ENCODE results near the gene TEPSIN.

Gene TEPSIN, protein sequence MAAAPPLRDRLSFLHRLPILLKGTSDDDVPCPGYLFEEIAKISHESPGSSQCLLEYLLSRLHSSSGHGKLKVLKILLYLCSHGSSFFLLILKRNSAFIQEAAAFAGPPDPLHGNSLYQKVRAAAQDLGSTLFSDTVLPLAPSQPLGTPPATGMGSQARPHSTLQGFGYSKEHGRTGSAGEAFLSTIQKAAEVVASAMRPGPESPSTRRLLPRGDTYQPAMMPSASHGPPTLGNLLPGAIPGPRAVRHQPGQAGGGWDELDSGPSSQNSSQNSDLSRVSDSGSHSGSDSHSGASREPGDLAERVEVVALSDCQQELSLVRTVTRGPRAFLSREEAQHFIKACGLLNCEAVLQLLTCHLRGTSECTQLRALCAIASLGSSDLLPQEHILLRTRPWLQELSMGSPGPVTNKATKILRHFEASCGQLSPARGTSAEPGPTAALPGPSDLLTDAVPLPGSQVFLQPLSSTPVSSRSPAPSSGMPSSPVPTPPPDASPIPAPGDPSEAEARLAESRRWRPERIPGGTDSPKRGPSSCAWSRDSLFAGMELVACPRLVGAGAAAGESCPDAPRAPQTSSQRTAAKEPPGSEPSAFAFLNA

GRCh38 chr17:81238815-81239713 lies at the start of gene TEPSIN, which contains the start of gene NDUFAF8:
TSS of gene TEPSIN (minus strand) at chr17:81239055. CDS start at chr17:81239033, 22 bp downstream.
TSS of gene NDUFAF8 (plus strand) at chr17:81239318. CDS start at chr17:81239364, 46 bp downstream.
- DNase-seq = peak; percentile 97 to 98

- DNase-seq = no peak
These were observed 49.0 kb upstream of the TEPSIN start for GRCh38 chr17:81287741-81288430.

- DNase-seq = no peak
These were observed 48.3 kb upstream of the TEPSIN start for GRCh38 chr17:81287152-81287551.

GRCh38 chr17:81286491-81287145 lies 47.8 kb upstream of the TEPSIN start:
- DNase-seq = no peak

DNA sequence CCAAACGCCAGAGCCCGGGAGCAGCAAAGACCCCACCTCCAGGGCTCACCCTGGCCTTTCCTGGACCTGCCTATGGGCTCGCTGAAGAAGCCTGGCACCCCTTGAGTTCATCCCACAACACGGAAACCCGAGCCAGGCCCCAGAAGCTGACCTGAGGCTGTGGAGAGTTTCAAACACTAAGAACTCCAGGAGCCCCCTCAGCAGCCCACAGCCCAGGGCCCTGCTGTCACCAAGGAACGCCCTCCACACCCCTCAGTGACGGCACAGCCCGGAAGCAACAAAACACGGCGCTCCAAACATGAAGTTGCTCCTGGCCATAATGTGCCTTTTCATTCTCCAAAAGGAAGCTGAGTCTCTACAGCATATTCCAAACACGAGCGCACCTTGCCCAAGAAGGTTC lies 47.0 kb upstream of the TEPSIN start:
- DNase-seq = no peak

DNA sequence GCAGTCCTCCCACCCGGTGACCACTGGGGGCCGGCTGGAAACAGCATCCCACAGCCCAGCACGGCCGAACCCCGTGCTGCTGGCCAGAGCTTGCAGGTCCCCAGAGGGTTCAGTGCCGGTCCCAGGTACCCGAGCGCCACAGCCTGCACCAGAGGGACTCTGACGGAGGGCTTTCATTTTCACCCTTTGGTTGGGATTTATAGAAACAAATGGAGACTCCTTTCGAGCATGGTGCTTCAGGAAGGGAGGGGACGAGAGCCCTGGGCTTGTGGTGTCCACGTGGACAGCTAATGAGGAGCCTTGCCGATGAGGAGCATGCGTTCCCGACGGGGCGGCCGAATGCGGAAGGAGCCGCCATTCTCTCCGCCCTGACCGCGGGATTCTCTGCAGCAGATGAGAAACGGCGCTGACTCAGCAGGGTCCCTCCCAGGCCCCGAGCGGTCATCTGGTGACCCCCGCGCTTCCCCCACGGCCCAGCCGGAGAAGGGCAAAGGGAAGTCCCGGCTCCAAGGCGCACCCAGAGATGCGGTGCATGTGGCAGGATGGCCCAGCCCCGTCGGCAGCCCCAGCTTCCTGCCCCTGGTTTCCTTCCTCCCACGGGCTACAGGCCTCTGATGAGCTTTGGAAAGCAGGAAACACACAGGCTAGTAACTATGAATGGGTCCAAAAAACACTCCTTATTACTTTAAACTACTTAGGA lies 46.5 kb upstream of the TEPSIN start:
- DNase-seq = peak; percentile 60 to 78

DNA sequence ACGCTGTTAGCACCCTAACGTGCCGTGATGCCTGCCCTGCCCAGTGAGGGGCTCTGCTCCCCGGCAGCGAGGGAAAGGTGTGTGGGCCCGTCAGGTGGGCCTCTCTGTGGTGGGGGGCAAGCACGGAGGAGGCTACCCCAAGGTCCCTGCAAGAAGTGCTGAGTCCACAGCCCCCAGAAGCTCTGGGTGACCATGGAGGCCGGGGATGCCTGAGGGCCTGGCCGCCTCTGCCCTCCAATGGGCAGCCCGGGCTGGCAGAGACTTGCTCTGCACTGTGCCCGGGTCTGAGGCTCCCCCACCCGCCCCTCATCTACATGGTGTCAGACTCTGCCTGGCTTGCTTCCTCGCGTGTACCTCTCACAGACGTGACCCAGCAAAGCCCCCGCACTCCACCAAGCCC lies 44.0 kb upstream of the TEPSIN start:
- no peak for DNase-seq

GRCh38 chr17:81282141-81282540 lies 43.3 kb upstream of the TEPSIN start:
- no peak for DNase-seq

DNA sequence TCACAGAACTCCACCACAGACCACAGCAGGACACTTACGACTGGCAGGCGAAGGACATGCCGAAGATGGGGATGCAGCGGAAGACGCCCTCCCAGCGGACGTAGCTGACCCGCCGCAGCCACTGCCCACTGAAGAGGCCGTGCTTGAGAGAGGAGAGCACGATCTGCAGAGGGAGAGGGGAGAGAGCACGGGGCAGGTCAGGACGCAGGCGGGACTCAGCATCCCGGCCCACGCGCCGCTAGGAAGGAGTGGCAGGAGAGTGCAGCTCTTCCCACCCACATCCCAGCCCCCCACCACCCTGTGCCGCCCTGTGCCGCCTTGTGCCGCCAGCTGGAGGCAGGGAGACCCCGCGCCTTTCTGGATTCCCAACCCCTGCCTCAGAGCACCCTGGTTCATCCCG lies 41.7 kb upstream of the TEPSIN start:
- no peak for DNase-seq

DNA sequence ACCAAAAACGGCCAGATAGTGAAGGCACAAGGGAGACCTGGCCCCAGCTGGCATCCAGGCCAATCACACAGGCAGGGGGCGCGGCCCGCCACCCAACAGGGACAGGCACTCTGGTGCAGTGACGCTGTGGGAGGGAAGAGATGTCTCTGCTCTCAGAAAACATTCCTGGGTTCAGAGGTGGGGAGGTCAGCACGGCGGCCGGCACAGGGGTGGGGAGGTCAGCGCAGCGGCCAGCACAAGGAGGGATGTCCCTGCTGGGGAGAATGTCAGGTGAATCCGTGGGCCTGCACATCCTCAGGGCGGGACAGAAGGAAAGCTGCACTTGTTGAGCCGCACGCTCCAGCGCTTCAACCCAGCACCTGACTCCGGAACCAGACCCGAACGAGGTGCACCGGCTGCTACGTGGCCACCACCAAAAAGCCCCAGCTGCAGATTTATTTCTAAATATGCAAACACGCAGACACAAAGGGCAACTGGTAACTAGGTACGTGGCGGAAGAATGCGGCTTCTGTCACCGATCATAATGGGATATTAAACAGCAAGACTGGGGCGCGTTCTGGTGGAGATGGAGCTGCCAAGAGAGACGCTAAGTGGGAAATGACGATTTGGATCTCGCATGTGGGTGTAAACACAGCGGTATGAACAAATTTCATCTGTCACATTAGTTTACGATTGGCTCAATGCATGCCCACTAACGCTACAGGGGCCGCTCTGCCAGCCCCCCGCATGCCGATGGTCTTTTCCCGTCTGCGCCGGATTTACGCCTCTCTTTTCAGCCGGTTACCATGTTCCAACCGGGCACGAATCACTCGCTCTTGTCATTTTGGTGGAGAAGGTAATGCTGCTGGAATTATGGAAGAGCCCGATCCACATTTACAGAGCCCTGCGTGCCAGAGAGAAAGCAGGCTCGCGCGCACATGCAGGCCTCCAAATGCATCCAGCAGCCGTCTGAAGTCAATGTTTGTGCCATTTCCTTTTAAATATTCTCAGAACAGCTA lies 40.7 kb upstream of the TEPSIN start:
- no peak for DNase-seq

- DNase-seq = no peak
These were observed 40.0 kb upstream of the TEPSIN start for GRCh38 chr17:81278831-81279230.

DNA sequence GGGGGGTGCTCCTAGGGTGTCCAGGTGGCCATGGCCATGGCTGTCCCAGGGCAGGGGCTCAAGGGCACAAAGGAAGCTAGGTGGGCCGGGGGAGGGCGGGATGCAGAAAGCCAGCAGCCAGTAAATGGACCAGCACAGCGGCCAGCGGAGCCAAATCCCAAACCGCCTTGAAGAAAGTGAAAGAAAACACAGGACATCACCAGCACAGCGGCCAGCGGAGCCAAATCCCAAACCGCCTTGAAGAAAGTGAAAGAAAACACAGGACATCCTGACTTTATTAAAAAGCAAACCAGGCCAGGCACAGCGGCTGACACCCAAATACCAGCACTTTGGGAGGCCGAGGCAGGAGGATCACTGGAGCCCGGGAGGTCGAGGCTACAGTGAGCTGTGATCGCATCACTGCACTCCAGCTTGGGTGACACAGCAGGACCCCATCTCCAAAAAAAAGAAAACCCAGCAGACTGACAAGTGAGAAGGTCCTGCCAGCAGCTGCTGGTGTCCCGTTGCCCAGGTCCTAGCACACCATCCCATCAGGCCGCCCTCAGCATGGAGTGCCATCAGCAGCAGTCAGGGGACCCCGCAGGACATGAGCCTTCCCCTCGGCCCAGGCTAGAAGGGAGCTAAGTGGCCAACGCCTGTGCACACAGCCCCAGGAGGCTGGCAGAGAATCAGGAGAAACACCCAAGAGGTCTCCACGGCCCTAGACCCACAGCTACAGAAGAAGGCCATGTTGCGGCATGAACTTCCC lies 39.3 kb upstream of the TEPSIN start:
- no peak for DNase-seq

DNA sequence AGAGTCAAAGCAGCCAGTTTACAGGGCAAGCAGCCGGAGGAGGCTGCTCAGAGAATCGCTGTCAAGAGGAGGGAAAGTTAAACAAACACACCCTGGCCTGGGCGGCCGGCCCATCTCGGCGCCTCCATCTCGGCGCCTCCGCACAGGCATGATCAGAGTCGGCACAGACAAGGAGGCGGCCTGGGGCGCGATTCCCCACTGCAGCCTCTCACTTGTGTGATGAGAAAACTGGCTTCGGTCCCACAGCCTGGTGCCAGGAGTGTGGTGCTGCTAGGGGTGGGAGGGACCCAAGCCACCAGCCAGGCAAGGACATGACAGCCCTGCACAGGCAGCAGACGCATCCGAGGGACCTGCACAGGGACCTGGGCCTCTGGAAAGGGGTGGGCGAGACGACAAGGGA lies 38.6 kb upstream of the TEPSIN start:
- DNase-seq = no peak

- DNase-seq = no peak
These were observed 37.9 kb upstream of the TEPSIN start for GRCh38 chr17:81276781-81277180.

DNA sequence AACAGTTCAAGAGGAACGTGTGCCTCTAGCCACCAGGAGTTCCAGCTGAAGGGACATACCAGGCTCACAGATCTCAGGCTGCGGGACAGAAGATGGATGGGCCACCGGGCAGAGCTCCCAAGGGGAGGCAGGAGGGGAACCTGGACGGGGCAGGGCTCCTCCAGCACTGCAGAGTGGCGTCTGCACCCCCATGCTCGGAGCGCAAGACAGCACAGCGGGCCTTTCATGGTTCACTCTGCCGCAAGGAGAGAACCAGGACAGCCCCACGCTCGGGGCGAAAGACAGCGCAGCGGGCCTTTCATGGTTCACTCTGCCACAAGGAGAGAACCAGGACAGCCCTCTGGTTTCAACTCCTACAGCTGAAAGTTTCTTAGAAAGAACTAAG lies 35.6 kb upstream of the TEPSIN start:
- DNase-seq = no peak

DNA sequence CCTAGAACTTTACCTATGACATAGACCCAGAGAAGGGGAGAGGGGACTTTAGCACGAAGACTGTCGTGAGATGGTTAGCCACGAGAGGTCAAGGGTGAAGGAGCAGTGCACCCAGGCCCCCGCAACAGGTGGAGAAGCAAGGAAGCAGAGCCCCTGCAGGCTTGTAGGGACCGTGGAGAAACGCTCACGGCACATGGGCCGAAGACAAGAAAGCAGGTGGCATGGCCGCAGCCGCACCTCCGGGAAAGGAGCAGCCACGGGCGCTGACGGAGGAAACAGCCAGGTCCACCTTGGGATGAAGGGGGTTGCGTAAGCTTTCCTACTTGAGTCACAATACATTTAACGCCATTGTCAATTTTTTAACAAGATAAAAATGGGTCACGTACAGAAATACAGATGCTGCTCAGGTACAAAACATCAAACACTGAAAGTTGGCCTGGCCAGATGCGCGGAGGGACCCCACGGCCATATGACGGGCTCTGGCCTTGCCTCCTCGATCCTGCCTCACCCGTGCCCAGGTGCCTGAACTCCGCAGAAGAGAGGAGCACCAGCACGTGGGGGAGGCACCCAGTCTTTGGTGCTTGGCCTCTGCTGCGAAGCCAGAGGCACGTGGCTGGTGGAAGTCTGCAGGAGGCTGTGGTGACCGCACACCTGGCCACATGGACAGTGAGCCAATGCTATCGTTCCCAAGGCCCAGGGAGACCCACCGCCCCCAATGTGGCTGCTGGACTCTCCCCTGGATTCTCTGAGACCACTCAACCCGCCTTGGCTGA lies 35.0 kb upstream of the TEPSIN start:
- DNase-seq = no peak

GRCh38 chr17:81272616-81273015 lies 33.8 kb upstream of the TEPSIN start:
- no peak for DNase-seq

DNA sequence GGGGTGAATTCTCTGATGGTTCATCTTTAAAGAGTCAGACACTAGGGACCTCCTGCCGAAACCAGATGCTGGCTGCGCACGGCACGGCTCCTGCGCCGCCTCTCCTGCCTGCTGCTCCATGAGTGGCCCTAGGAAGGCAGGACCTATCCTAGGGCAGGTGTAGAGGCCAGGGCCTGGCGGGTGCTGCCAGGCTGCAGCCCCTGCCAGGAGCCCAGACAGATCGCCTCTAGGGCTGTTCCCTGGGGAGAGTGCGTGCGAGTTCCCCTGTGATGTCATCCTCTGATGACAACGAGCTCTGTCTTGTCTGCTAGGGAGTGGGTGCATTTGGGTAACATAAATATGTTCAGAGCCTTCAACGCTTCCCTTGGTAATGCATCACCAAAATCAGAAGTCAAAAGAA lies 32.4 kb upstream of the TEPSIN start:
- DNase-seq = no peak

GRCh38 chr17:81270279-81270678 lies 31.4 kb upstream of the TEPSIN start:
- DNase-seq = no peak
